ENCODE results near the gene ORC5.

ORC5 gene

GRCh38 chr7:104149822-104150221 lies 58.0 kb downstream of the ORC5 start:
- Histone ChIP-seq H3K4me1 (ENCODE audit: control insufficient read depth, insufficient read depth, low read length) (no peaks in the 10 kb centered on the region), H3K27me3 (ENCODE audit: control insufficient read depth, insufficient read depth, low read length) (no peaks in the 10 kb centered on the region), H3K9ac (ENCODE audit: low read depth, low read length) (no peak overlapping the region), H3K4me3 (ENCODE audit: low read length) (no peak overlapping the region), H3K9me3 (replicated peaks; ENCODE audit: low read length) (no peaks in the 10 kb centered on the region), H3K36me3 (ENCODE audit: insufficient read depth, low read length) (peaks cover 3% of the 10 kb centered on the region), H3K4me2 (ENCODE audit: low read length) (no peak overlapping the region)

- H3K36me3 ChIP-seq (ENCODE audit: insufficient read depth, low read length): no peaks in the 10 kb centered on the region
- no peak overlapping the region for H3K9ac ChIP-seq (ENCODE audit: low read depth, low read length)
- H3K4me3 ChIP-seq (ENCODE audit: low read length): no peak overlapping the region
- no peaks in the 10 kb centered on the region for H3K4me1 ChIP-seq (ENCODE audit: control insufficient read depth, insufficient read depth, low read length)
- no peak overlapping the region for H3K4me2 ChIP-seq (ENCODE audit: low read length)
- no peaks in the 10 kb centered on the region for H3K9me3 ChIP-seq (replicated peaks; ENCODE audit: low read length)
- H3K27me3 ChIP-seq (ENCODE audit: control insufficient read depth, insufficient read depth, low read length): no peaks in the 10 kb centered on the region
Observed at GRCh38 chr7:104142147-104142546, 65.7 kb downstream of the ORC5 start.

DNA sequence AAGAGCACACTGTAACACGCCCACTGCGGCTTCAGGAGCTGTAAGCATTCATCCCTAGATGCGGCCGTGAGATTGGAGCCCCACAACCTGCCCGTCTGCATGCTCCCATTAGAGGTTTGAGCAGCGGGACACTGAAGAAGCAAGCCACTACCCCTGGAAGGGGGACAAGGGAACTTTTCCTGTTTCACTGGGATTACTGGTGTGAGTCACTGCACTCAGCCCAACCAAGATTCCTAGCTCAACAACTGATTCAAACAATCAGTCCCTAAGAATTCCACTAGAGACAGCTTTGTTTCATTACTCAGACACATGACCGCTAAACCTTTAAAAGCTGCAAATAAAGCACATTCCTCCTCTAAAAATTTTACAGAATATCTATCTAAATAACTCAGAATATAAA lies 69.8 kb downstream of the ORC5 start:
- no peak overlapping the region for H3K4me3 ChIP-seq (ENCODE audit: low read length)
- H3K36me3 ChIP-seq (ENCODE audit: insufficient read depth, low read length): peaks cover 9% of the 10 kb centered on the region
- no peak overlapping the region for H3K9ac ChIP-seq (ENCODE audit: low read depth, low read length)
- H3K4me1 ChIP-seq (ENCODE audit: control insufficient read depth, insufficient read depth, low read length): no peaks in the 10 kb centered on the region
- no peaks in the 10 kb centered on the region for H3K27me3 ChIP-seq (ENCODE audit: control insufficient read depth, insufficient read depth, low read length)
- no peak overlapping the region for H3K4me2 ChIP-seq (ENCODE audit: low read length)
- H3K9me3 ChIP-seq (replicated peaks; ENCODE audit: low read length): no peaks in the 10 kb centered on the region

- H3K9me3 ChIP-seq (replicated peaks; ENCODE audit: low read length): no peaks in the 10 kb centered on the region
- peaks cover 13% of the 10 kb centered on the region for H3K36me3 ChIP-seq (ENCODE audit: insufficient read depth, low read length)
- no peak overlapping the region for H3K4me3 ChIP-seq (ENCODE audit: low read length)
- no peaks in the 10 kb centered on the region for H3K4me1 ChIP-seq (ENCODE audit: control insufficient read depth, insufficient read depth, low read length)
- no peak overlapping the region for H3K9ac ChIP-seq (ENCODE audit: low read depth, low read length)
- no peaks in the 10 kb centered on the region for H3K27me3 ChIP-seq (ENCODE audit: control insufficient read depth, insufficient read depth, low read length)
- no peak overlapping the region for H3K4me2 ChIP-seq (ENCODE audit: low read length)
Observed at GRCh38 chr7:104137511-104137910, 70.3 kb downstream of the ORC5 start.

GRCh38 chr7:104136981-104137380 lies 70.8 kb downstream of the ORC5 start:
- H3K9me3 ChIP-seq (replicated peaks; ENCODE audit: low read length): no peaks in the 10 kb centered on the region
- no peak overlapping the region for H3K4me3 ChIP-seq (ENCODE audit: low read length)
- H3K4me1 ChIP-seq (ENCODE audit: control insufficient read depth, insufficient read depth, low read length): no peaks in the 10 kb centered on the region
- peaks cover 13% of the 10 kb centered on the region for H3K36me3 ChIP-seq (ENCODE audit: insufficient read depth, low read length)
- H3K9ac ChIP-seq (ENCODE audit: low read depth, low read length): no peak overlapping the region
- H3K27me3 ChIP-seq (ENCODE audit: control insufficient read depth, insufficient read depth, low read length): no peaks in the 10 kb centered on the region
- H3K4me2 ChIP-seq (ENCODE audit: low read length): no peak overlapping the region

DNA sequence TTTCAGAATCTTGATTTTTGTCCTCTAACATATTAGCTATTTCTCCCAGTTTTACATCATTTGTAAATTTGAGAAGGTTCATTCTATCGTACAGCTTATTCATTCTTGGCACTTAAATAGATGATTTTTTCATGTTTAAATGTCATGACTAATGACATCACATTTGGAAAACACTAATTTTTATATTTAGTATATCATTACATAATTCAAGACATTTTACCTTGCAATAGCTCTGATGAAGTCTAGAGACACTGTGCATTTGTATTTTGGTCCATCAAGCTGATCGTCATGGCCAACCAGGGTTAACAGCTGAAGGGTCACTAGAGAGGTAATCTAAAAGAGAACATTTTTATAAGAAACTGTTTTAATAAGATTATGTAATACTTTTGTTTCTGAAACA lies 71.3 kb downstream of the ORC5 start:
- Histone ChIP-seq H3K9me3 (replicated peaks; ENCODE audit: low read length) (no peaks in the 10 kb centered on the region), H3K27me3 (ENCODE audit: control insufficient read depth, insufficient read depth, low read length) (no peaks in the 10 kb centered on the region), H3K36me3 (ENCODE audit: insufficient read depth, low read length) (peaks cover 13% of the 10 kb centered on the region), H3K4me1 (ENCODE audit: control insufficient read depth, insufficient read depth, low read length) (no peaks in the 10 kb centered on the region), H3K4me3 (ENCODE audit: low read length) (no peak overlapping the region), H3K9ac (ENCODE audit: low read depth, low read length) (no peak overlapping the region), H3K4me2 (ENCODE audit: low read length) (no peak overlapping the region)

- Histone ChIP-seq H3K4me2 (ENCODE audit: low read length) (no peak overlapping the region), H3K27me3 (ENCODE audit: control insufficient read depth, insufficient read depth, low read length) (no peaks in the 10 kb centered on the region), H3K36me3 (ENCODE audit: insufficient read depth, low read length) (peaks cover 13% of the 10 kb centered on the region), H3K4me1 (ENCODE audit: control insufficient read depth, insufficient read depth, low read length) (no peaks in the 10 kb centered on the region), H3K9ac (ENCODE audit: low read depth, low read length) (no peak overlapping the region), H3K4me3 (ENCODE audit: low read length) (no peak overlapping the region), H3K9me3 (replicated peaks; ENCODE audit: low read length) (no peaks in the 10 kb centered on the region)
Observed at GRCh38 chr7:104135760-104136558, 71.9 kb downstream of the ORC5 start.

GRCh38 chr7:104133238-104133637 lies 74.6 kb downstream of the ORC5 start:
- Histone ChIP-seq H3K4me2 (ENCODE audit: low read length) (no peak overlapping the region), H3K36me3 (ENCODE audit: insufficient read depth, low read length) (peaks cover 16% of the 10 kb centered on the region), H3K4me1 (ENCODE audit: control insufficient read depth, insufficient read depth, low read length) (no peaks in the 10 kb centered on the region), H3K9me3 (replicated peaks; ENCODE audit: low read length) (no peaks in the 10 kb centered on the region), H3K27me3 (ENCODE audit: control insufficient read depth, insufficient read depth, low read length) (no peaks in the 10 kb centered on the region), H3K9ac (ENCODE audit: low read depth, low read length) (no peak overlapping the region), H3K4me3 (ENCODE audit: low read length) (no peak overlapping the region)

GRCh38 chr7:104130726-104131125 lies 77.1 kb downstream of the ORC5 start:
- H3K27me3 ChIP-seq (ENCODE audit: control insufficient read depth, insufficient read depth, low read length): no peaks in the 10 kb centered on the region

GRCh38 chr7:104127204-104127603 lies 80.6 kb downstream of the ORC5 start:
- peaks cover 19% of the 10 kb centered on the region for H3K36me3 ChIP-seq (ENCODE audit: insufficient read depth, low read length)
- no peak overlapping the region for H3K4me3 ChIP-seq (ENCODE audit: low read length)
- H3K4me2 ChIP-seq (ENCODE audit: low read length): no peak overlapping the region
- no peaks in the 10 kb centered on the region for H3K9me3 ChIP-seq (replicated peaks; ENCODE audit: low read length)
- no peak overlapping the region for H3K9ac ChIP-seq (ENCODE audit: low read depth, low read length)
- no peaks in the 10 kb centered on the region for H3K27me3 ChIP-seq (ENCODE audit: control insufficient read depth, insufficient read depth, low read length)
- H3K4me1 ChIP-seq (ENCODE audit: control insufficient read depth, insufficient read depth, low read length): no peaks in the 10 kb centered on the region

More at GRCh38 chr7:104130726-104131125, 77.1 kb downstream of the ORC5 start:
- H3K9me3 ChIP-seq (replicated peaks; ENCODE audit: low read length): no peaks in the 10 kb centered on the region
- peaks cover 16% of the 10 kb centered on the region for H3K36me3 ChIP-seq (ENCODE audit: insufficient read depth, low read length)
- H3K4me2 ChIP-seq (ENCODE audit: low read length): no peak overlapping the region
- no peaks in the 10 kb centered on the region for H3K4me1 ChIP-seq (ENCODE audit: control insufficient read depth, insufficient read depth, low read length)
- no peak overlapping the region for H3K4me3 ChIP-seq (ENCODE audit: low read length)
- no peak overlapping the region for H3K9ac ChIP-seq (ENCODE audit: low read depth, low read length)

- H3K4me3 ChIP-seq (ENCODE audit: low read length): no peak overlapping the region
- no peaks in the 10 kb centered on the region for H3K27me3 ChIP-seq (ENCODE audit: control insufficient read depth, insufficient read depth, low read length)
- no peaks in the 10 kb centered on the region for H3K9me3 ChIP-seq (replicated peaks; ENCODE audit: low read length)
- no peak overlapping the region for H3K9ac ChIP-seq (ENCODE audit: low read depth, low read length)
- peaks cover 19% of the 10 kb centered on the region for H3K36me3 ChIP-seq (ENCODE audit: insufficient read depth, low read length)
- no peaks in the 10 kb centered on the region for H3K4me1 ChIP-seq (ENCODE audit: control insufficient read depth, insufficient read depth, low read length)
- H3K4me2 ChIP-seq (ENCODE audit: low read length): no peak overlapping the region
Observed at GRCh38 chr7:104126411-104126841, 81.4 kb downstream of the ORC5 start.

GRCh38 chr7:104124893-104125477 lies 82.8 kb downstream of the ORC5 start:
- Histone ChIP-seq H3K4me1 (ENCODE audit: control insufficient read depth, insufficient read depth, low read length) (no peaks in the 10 kb centered on the region), H3K9ac (ENCODE audit: low read depth, low read length) (no peak overlapping the region), H3K4me2 (ENCODE audit: low read length) (no peak overlapping the region), H3K36me3 (ENCODE audit: insufficient read depth, low read length) (peaks cover 19% of the 10 kb centered on the region), H3K4me3 (ENCODE audit: low read length) (no peak overlapping the region), H3K9me3 (replicated peaks; ENCODE audit: low read length) (no peaks in the 10 kb centered on the region), H3K27me3 (ENCODE audit: control insufficient read depth, insufficient read depth, low read length) (no peaks in the 10 kb centered on the region)
